UCSD-AML1 (cell line): ENCODE data around the gene RPS6KL1.
"Not testable (repeated sequence)": the region's sequence is repeated elsewhere in the genome, so short reads cannot be mapped to it uniquely, and the experiment has no call there.

Source experiments
- DNase-seq: peaks from one replicate; lab custom pipeline; 2025; ENCODE audit not compliant: unreplicated experiment; lab: John Stamatoyannopoulos, UW

RPS6KL1 gene

GRCh38 chr14:74936151-74936550, 13.1 kb upstream of the RPS6KL1 start:
- DNase-seq: no peak

- no peak for DNase-seq
Observed at GRCh38 chr14:74935360-74935680, 12.3 kb upstream of the RPS6KL1 start.

GRCh38 chr14:74934476-74935359, 11.7 kb upstream of the RPS6KL1 start:
- DNase-seq: peak; percentile 51

- no peak for DNase-seq
Observed at GRCh38 chr14:74934041-74934440, 11.0 kb upstream of the RPS6KL1 start.

GRCh38 chr14:74932936-74933335, 9.9 kb upstream of the RPS6KL1 start:
- DNase-seq: not testable (repeated sequence)

GRCh38 chr14:74932401-74932901, 9.4 kb upstream of the RPS6KL1 start:
- DNase-seq: peak; percentile 70

GRCh38 chr14:74931744-74932143, 8.7 kb upstream of the RPS6KL1 start:
- DNase-seq: not testable (repeated sequence)

- DNase-seq: no peak
Observed at GRCh38 chr14:74929242-74929641, 6.2 kb upstream of the RPS6KL1 start.

GRCh38 chr14:74927225-74927624, 4.2 kb upstream of the RPS6KL1 start:
- DNase-seq: no peak

GRCh38 chr14:74924061-74924460, 1.0 kb upstream of the RPS6KL1 start:
- no peak for DNase-seq

GRCh38 chr14:74921987-74922751, 891 bp downstream of the RPS6KL1 start:
- DNase-seq: no peak

- no peak for DNase-seq
Observed at GRCh38 chr14:74921053-74921620, 1.9 kb downstream of the RPS6KL1 start.

- DNase-seq: no peak
Observed at GRCh38 chr14:74920281-74920680, 2.8 kb downstream of the RPS6KL1 start.

- DNase-seq: no peak
Observed at GRCh38 chr14:74919421-74920165, 3.5 kb downstream of the RPS6KL1 start.

- no peak for DNase-seq
Observed at GRCh38 chr14:74918380-74918779, 4.7 kb downstream of the RPS6KL1 start.

- no peak for DNase-seq
Observed at GRCh38 chr14:74917646-74918081, 5.4 kb downstream of the RPS6KL1 start.

- no peak for DNase-seq
Observed at GRCh38 chr14:74917178-74917543, 5.9 kb downstream of the RPS6KL1 start.

- no peak for DNase-seq
Observed at GRCh38 chr14:74915826-74916225, 7.2 kb downstream of the RPS6KL1 start.

GRCh38 chr14:74915426-74915825, 7.6 kb downstream of the RPS6KL1 start:
- DNase-seq: no peak

- peak; percentile 63 for DNase-seq
Observed at GRCh38 chr14:74913986-74914573, 9.0 kb downstream of the RPS6KL1 start.
